ENCODE measurements around the gene RAB8B. TPM values are rescaled to one million over a fixed set of nuclear protein-coding genes. Genes with fewer than 3 reads are reported as not detected.

The RAB8B gene
- total and polyA plus RNA-seq, 2 of the 13 experiments (the other 11 are each of a cell fraction or from before 2014, with no cell fraction given) = 6.8 to 14.2 TPM

DNA sequence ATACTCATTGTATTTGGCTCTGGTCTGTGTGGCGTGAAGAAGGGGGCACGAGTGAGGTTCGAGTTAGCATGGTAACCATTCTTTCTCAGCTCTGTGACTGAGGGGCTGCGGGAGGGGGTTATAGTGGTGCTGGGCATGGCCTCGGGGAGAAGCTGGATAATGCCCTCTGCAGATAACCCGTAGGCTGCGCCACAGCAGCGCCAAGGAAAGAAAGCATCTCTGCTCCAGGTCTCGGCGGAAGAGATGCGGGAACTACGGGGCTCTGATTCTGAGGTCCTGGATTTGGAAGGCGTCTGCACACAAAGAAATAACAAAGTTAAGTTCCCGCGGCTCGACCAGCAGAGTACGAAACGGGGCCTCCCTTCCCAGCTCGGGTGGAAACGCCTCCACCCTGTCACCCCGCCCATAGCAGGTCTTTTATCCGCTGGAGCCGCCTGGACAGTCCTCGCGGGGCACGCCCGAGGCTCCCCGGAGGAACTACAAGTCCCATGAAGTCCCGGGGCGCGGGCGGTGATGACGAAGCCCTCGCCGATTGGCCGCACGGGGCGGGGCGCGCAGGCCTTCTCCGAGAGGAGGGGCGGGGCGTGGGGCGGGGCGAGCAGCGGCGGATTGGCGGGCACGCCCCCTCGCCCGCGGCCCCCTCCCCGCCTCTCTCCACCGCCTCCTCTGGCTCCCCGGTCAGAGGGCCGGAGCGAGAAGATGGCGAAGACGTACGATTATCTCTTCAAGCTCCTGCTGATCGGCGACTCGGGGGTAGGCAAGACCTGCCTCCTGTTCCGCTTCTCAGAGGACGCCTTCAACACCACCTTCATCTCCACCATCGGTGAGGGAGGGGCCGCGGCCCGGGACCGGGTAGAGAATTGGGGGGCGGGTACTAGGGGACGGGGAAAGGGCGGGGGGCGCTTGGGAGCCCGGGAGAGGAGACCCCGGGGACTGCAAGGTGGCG, at the start of gene RAB8B (continued):
- TF ChIP-seq GRHL1 (CRISPR knock-in tag; conservative IDR thresholded peaks at IDR 0.05) (no peak), ZBTB3 (CRISPR knock-in tag; IDR thresholded peaks at IDR 0.05; ENCODE audit: borderline replicate concordance, low read depth) (peak; percentile 67; the same call in 1 of the 2 replicates), RCOR2 (CRISPR knock-in tag; IDR thresholded peaks at IDR 0.05) (no peak), ZNF296 (CRISPR knock-in tag; conservative IDR thresholded peaks at IDR 0.05) (no peak), YEATS2 (CRISPR knock-in tag; IDR thresholded peaks at IDR 0.05; ENCODE audit: borderline replicate concordance) (peak; percentile 52; the same call in 1 of the 2 replicates), ZNF724P (CRISPR knock-in tag; IDR thresholded peaks at IDR 0.05; ENCODE audit: borderline replicate concordance) (no peak; the same call in 1 of the 2 replicates), MED1 (CRISPR knock-in tag; IDR thresholded peaks at IDR 0.05) (peak; percentile 14; the same call in 1 of the 2 replicates), GLMP (CRISPR knock-in tag; IDR thresholded peaks at IDR 0.05; ENCODE audit: borderline replicate concordance) (no peak), KDM3A (CRISPR knock-in tag; IDR thresholded peaks at IDR 0.05; ENCODE audit: low read depth) (no peak), ASH2L (IDR thresholded peaks at IDR 0.05; ENCODE audit: insufficient read length, low read depth, low read length) (peak; percentile 45), ZBTB7B (CRISPR knock-in tag; IDR thresholded peaks at IDR 0.05) (peak; percentile 44; the same call in 1 of the 2 replicates), HIC2 (CRISPR knock-in tag; IDR thresholded peaks at IDR 0.05; ENCODE audit: low read depth) (no peak), POLR2AphosphoS5 (IDR thresholded peaks at IDR 0.05; ENCODE audit: low read depth, low read length) (peak; percentile 70), SP4 (CRISPR knock-in tag; IDR thresholded peaks at IDR 0.05) (peak; percentile 70), ZNF441 (CRISPR knock-in tag; IDR thresholded peaks at IDR 0.05; ENCODE audit: borderline replicate concordance) (0 out of 2 replicates have a peak, but pooled peaks have one; percentile 42), ZNF367 (CRISPR knock-in tag; IDR thresholded peaks at IDR 0.05; ENCODE audit: borderline replicate concordance) (no peak), TOE1 (CRISPR knock-in tag; IDR thresholded peaks at IDR 0.05) (no peak), TAF1 (CRISPR knock-in tag; IDR thresholded peaks at IDR 0.05) (peak; percentile 40)
- TF ChIP-seq, protein P1, sequence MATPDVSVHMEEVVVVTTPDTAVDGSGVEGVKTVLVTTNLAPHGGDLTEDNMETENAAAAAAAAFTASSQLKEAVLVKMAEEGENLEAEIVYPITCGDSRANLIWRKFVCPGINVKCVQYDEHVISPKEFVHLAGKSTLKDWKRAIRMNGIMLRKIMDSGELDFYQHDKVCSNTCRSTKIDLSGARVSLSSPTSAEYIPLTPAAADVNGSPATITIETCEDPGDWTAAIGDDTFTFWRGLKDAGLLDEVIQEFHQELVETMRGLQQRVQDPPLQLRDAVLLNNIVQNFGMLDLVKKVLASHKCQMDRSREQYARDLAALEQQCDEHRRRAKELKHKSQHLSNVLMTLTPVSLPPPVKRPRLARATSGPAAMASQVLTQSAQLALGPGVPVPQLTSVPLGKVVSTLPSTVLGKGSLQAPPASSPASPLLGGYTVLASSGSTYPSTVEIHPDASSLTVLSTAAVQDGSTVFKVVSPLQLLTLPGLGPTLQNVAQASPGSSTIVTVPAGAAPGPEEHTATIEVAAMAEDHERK (CRISPR knock-in tag; IDR thresholded peaks at IDR 0.05; ENCODE audit: low read depth) = peak; percentile 37; the same call in 1 of the 2 replicates
- TF ChIP-seq, protein P2, sequence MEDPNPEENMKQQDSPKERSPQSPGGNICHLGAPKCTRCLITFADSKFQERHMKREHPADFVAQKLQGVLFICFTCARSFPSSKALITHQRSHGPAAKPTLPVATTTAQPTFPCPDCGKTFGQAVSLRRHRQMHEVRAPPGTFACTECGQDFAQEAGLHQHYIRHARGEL (CRISPR knock-in tag; IDR thresholded peaks at IDR 0.05) = no peak

All from HepG2 (cell line).